Measurements from ENCODE around the gene MRM3.
A peak's percentile ranks its signal among the peaks of the same experiment; 100 is the strongest.
"Not testable (repeated sequence)": the region's sequence is repeated elsewhere in the genome, so short reads cannot be mapped to it uniquely, and the experiment has no call there.

MRM3 gene

GRCh38 chr17:781805-782731 lies at the start of gene MRM3, which contains the start of gene GLOD4:
Gene MRM3 (plus strand): TSS chr17:782353. CDS start chr17:782379, 26 bp downstream.
Gene GLOD4 (minus strand): TSS chr17:782280. CDS start chr17:782255, 25 bp downstream.
- peak; percentile 84 for DNase-seq

- DNase-seq, result peak; percentile 7
Observed at GRCh38 chr17:732902-733720, 49.0 kb upstream of the MRM3 start.

- DNase-seq, result no peak
Observed at GRCh38 chr17:733743-734142, 48.4 kb upstream of the MRM3 start.

GRCh38 chr17:737561-738113 lies 44.5 kb upstream of the MRM3 start:
- no peak for DNase-seq

- DNase-seq, result no peak
Observed at GRCh38 chr17:740240-741017, 41.7 kb upstream of the MRM3 start.

GRCh38 chr17:742147-742793 lies 39.9 kb upstream of the MRM3 start:
- DNase-seq, result no peak

GRCh38 chr17:743139-743538 lies 39.0 kb upstream of the MRM3 start:
- no peak for DNase-seq

GRCh38 chr17:744937-745336 lies 37.2 kb upstream of the MRM3 start:
- DNase-seq, result no peak

- no peak for DNase-seq
Observed at GRCh38 chr17:745406-745805, 36.7 kb upstream of the MRM3 start.

- DNase-seq, result no peak
Observed at GRCh38 chr17:746181-746580, 36.0 kb upstream of the MRM3 start.

GRCh38 chr17:746783-747629 lies 35.1 kb upstream of the MRM3 start:
- no peak for DNase-seq

- DNase-seq, result not testable (repeated sequence)
Observed at GRCh38 chr17:748604-749003, 33.5 kb upstream of the MRM3 start.

GRCh38 chr17:749359-749758 lies 32.8 kb upstream of the MRM3 start:
- not testable (repeated sequence) for DNase-seq

- peak; percentile 19 for DNase-seq
Observed at GRCh38 chr17:750431-751037, 31.6 kb upstream of the MRM3 start.

GRCh38 chr17:751269-752001 lies 30.7 kb upstream of the MRM3 start:
- DNase-seq, result peak; percentile 23

GRCh38 chr17:752002-752619 lies 30.0 kb upstream of the MRM3 start, which contains the start of gene GEMIN4:
Gene GEMIN4 (minus strand): TSS chr17:752264. CDS start chr17:752142, 122 bp downstream.
- DNase-seq, result peak; percentile 86

GRCh38 chr17:752620-753219 lies 29.4 kb upstream of the MRM3 start:
- peak; percentile 50 for DNase-seq

GRCh38 chr17:753418-753817 lies 28.7 kb upstream of the MRM3 start:
- no peak for DNase-seq

Data from NCI-H1436 (cell line).